HT1080 (cell line): ENCODE measurements around the gene SLC23A3. TPM values are rescaled to one million over a fixed set of nuclear protein-coding genes. Genes with fewer than 3 reads are reported as not detected.

Experiments
- DNase-seq: peaks from one replicate; pipeline ENCODE4 v3.0.0-alpha.2; 2015; ENCODE audit warnings: low read depth
- total RNA-seq: library from RNA; depleted of rRNA; stranded (reverse); fragments of >200 nt; shearing (Covaris generic); gene quantifications from 2 replicates; pipeline ENCODE4 v1.2.3, GENCODE V29; 2014

SLC23A3 gene
- total RNA-seq, 1 experiment from 2014 or later: 0.76 TPM

- DNase-seq: peak; percentile 89
Measured at GRCh38 chr2:219142329-219142728, 27.5 kb downstream of the SLC23A3 start.

GRCh38 chr2:219140722-219141121, 29.1 kb downstream of the SLC23A3 start:
- DNase-seq: no peak

- no peak for DNase-seq
Measured at GRCh38 chr2:219133976-219134375, 35.9 kb downstream of the SLC23A3 start.

GRCh38 chr2:219131744-219132143, 38.1 kb downstream of the SLC23A3 start:
- DNase-seq: no peak

- DNase-seq: no peak
Measured at GRCh38 chr2:219131327-219131726, 38.5 kb downstream of the SLC23A3 start.

- DNase-seq: no peak
Measured at GRCh38 chr2:219129589-219129988, 40.2 kb downstream of the SLC23A3 start.

GRCh38 chr2:219128396-219128795, 41.4 kb downstream of the SLC23A3 start:
- DNase-seq: no peak

GRCh38 chr2:219127037-219127635, 42.7 kb downstream of the SLC23A3 start:
- no peak for DNase-seq

- no peak for DNase-seq
Measured at GRCh38 chr2:219126555-219126954, 43.3 kb downstream of the SLC23A3 start.

- DNase-seq: no peak
Measured at GRCh38 chr2:219125886-219126270, 44.0 kb downstream of the SLC23A3 start.

- peak; percentile 98 for DNase-seq
Measured at GRCh38 chr2:219125225-219125885, 44.5 kb downstream of the SLC23A3 start.

GRCh38 chr2:219124381-219125110, 45.3 kb downstream of the SLC23A3 start:
- DNase-seq: peak; percentile 10

- DNase-seq: no peak
Measured at GRCh38 chr2:219123356-219124135, 46.3 kb downstream of the SLC23A3 start.

- no peak for DNase-seq
Measured at GRCh38 chr2:219122202-219122980, 47.4 kb downstream of the SLC23A3 start.

GRCh38 chr2:219120082-219120481, 49.7 kb downstream of the SLC23A3 start:
- DNase-seq: peak; percentile 6

- peak; percentile 17 for DNase-seq
Measured at GRCh38 chr2:219119422-219120043, 50.3 kb downstream of the SLC23A3 start.

- no peak for DNase-seq
Measured at GRCh38 chr2:219118504-219118903, 51.3 kb downstream of the SLC23A3 start.

- DNase-seq: no peak
Measured at GRCh38 chr2:219116776-219117646, 52.8 kb downstream of the SLC23A3 start.

GRCh38 chr2:219112651-219113338, 57.0 kb downstream of the SLC23A3 start:
- DNase-seq: no peak
